HG03432 (cell line): ENCODE results near the gene ACTL10.
A peak's percentile ranks its signal among the peaks of the same experiment; 100 is the strongest.
"Not testable (repeated sequence)": the region's sequence is repeated elsewhere in the genome, so short reads cannot be mapped to it uniquely, and the experiment has no call there.

Experiments used
- ATAC-seq: cut with Tn5 transposase; IDR thresholded peaks from one replicate; pipeline ENCODE4 v1.9.1; 2021; ENCODE audit warnings: mild to moderate bottlenecking, moderate library complexity; ENCODE audit not compliant: unreplicated experiment

The ACTL10 gene

DNA sequence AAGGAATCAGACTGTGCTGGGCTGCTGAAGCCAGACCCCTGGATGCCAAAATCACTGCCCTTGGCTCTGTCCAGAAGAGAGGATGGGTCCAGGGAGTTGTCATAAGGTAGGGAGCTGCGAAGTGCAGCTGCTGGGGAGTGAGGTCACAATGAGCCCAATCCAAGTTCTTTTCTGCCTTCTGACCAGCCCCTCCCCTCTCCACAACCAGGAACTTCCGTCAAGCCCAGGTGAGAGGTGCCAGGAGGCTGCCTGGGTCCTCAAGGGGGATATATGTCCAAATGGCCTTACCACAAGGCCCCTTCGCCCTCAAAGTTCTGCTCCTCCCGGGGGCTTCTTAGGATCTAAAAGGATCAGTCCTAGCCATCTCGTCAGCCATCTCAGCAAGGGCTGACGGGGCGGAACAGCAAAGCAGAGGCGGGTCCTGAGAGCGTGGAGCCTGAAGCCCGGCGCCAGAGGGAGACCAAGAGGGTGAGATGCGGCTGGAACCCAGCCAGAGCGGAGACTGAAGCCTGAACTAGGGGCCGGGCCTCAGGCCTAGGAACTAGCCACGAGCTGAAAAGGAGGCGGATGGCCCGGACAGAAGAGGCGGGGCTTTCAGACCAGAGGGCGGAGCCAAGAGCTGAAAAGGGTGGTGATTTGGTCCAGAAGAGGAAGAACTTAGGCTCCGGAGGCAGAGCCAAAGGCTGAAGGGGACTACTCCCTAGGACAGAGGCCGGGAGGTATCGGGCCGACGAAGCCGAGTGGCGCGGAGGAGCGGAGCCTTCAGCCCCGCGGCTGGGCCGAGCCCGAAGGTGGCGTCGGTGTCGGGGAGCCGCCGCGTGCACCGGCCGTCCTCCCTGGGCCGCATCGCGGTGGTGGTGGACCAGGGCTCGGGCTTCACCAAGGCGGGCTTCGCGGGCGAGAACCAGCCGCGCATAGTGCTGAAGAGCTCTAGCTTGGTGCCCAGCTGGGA is at the start of gene ACTL10:
Gene ACTL10 (plus strand): TSS at position 651 of the 952 bp plus-strand sequence. CDS start 555 bp downstream, outside the sequence.
- peak; percentile 64 for ATAC-seq

DNA sequence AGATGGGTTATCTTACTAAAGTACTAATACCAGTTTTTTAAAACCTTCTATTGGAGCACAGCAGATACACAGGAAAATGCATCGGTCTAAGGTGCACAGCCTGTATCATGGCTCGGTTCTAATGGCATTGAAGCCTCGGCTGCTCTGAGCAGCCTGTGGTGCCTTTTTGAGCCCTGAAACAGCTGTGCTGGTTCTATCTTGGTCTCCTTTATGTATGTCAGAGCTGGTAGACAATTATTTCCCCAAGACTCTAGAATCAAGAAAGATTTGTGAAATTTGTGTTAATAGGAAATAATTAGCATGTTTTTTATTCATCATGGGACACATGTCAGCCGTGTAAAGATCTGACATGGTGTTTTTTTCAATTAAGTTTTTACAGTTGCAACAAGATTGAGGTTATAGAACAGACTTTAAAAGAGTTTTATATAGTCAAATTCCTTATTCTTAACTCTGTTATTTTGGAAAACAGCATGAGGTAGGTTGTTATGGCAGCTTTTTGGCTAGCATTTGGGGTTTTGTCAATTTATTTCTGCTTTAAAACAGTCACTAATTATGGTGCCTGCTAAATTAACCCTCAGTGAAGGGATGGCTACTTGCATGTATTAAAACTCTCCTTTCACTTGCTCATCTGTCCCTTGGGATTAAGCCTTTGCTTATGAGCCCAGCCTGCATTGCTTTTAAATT is 44.9 kb upstream of the ACTL10 start:
- no peak for ATAC-seq

GRCh38 chr20:33622705-33623365 is 43.9 kb upstream of the ACTL10 start:
- ATAC-seq: no peak

- no peak for ATAC-seq
These were observed 42.3 kb upstream of the ACTL10 start for GRCh38 chr20:33624399-33624798.

- no peak for ATAC-seq
These were observed 40.6 kb upstream of the ACTL10 start for GRCh38 chr20:33626190-33626589.

DNA sequence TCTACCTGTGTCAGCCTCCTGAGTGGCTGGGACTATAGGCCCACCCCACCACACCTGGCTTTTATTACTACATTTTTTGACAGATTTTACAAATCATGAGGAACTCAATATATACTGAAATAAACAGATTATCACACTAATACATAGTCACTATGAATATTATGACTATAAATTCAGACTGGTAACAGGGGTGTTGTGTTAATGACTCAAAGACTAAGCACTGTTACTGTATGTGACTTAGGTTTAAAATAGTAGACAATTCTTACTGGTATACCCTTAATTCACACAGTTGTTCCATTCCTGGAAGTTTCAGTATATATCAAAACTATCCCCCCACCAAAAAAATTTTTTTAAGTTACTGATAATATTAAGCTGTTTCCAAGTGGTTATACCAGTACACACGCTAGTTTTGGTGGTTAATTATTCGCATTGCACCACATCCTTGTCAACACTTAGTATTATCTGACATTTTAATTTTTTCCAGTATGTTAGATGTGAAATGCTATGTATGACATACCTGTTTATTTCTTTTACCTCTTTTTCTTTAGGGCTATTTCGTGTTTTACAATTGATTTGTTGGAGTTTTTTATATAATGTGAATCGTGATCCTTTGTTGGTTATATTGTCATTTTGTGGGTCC is 39.0 kb upstream of the ACTL10 start:
- no peak for ATAC-seq

DNA sequence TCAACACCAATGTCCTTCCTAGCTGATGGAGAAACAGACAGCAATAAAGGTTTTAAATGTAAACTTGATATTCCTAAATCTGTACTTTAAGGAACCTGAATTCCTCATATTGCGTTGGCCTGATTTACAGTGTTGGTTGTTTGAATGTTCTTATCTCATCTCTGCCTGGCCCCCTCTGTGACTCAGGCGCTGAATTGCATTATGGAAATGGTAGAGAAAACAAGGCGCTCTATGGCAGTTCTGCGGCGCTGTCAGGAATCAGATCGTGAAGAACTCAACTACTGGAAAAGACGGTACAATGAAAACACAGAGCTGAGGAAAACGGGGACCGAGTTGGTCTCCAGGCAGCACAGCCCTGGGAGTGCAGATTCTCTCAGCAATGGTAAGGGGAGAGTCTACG is 37.2 kb upstream of the ACTL10 start:
- ATAC-seq: no peak

DNA sequence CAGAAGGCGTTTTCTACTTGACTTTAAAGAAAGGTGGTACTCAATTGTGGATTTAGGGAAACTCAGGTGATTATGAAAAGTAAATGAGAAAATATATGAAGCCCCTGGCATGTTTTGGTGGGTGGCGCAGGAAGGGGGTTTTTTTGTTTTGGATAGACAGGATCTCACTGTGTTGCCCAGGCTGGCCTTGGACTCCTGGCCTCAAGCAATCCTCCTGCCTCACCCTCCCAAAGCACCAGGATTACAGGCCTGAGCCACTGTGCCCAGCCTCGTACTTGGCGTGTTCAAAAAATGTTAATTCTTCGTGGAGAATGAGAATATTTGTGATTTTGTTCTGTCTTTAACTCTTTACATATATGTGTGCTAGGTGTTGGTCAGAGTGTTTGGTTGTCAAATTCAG is 36.8 kb upstream of the ACTL10 start:
- no peak for ATAC-seq

DNA sequence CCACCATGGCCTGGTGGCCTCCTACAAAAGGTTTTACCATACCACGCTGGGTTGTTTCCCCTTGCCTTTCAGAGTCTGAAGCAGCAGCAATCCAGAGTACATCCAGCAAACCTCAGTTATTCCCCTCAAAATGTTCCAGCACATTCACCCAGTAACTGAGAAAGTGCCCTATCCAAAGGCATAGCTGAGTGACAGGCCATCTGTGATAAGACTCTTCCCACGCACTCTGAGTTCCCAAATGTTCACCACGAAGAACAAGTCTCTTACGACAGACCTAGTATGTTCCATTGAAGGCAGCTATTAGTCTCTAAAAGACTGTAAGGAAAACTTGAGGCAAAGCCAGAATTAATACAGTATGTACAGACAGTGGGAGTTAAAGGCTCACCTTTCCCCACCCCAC is 36.2 kb upstream of the ACTL10 start:
- no peak for ATAC-seq

DNA sequence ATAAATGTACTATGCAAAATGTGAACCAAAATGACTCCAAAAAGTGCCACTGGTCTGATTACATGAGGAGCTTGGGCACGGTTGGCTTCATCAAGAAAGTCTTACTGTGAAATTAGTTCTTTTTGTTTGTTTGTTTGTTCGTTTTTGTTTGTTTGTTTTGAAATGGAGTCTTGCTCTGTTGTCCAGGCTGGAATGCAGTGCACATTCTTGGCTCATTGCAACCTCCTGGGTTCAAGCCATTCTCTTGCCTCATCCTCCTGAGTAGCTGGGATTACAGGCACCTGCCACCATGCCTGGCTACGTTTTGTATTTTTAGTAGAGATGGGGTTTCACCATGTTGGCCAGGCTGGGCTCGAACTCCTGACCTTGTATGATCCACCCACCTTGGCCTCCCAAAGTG is 34.8 kb upstream of the ACTL10 start:
- not testable (repeated sequence) for ATAC-seq

DNA sequence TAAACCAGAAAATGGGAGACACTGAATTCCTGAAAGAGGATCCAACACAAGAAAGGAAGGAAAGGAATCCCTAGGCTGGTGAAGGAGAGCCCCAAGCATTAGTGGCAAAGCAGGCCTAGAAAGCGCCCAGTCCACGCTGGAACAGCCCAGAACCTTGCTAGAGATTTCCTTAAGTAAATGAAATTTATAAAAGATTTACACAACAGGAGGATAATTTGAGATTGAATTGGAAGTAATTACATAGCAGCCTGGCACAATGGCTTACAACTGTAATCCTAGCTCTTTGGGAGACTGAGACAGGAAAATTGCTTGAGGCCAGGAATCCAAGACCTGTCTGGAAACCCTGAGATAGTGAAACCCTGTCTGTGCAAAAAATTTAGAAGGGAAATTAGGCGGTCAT is 31.4 kb upstream of the ACTL10 start:
- ATAC-seq: no peak

GRCh38 chr20:33636776-33637175 is 30.0 kb upstream of the ACTL10 start:
- no peak for ATAC-seq

DNA sequence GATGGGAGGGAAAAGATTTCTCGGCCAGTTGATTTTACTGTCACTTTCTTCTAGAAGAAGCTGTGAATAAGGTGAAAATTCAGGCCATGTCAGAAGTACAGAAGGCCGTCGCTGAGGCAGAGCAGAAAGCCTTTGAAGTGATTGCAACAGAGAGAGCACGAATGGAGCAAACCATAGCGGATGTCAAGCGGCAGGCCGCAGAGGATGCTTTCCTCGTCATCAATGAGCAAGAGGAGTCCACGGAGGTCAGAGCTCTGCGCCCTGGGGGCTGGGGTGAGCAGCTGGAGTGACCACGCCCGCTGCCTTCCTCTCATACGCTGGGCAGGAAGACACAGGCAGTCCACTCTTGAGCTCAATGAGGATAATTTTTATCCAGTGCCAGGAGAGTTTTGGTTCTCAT is 26.5 kb upstream of the ACTL10 start:
- no peak for ATAC-seq

- ATAC-seq: no peak
These were observed 22.3 kb upstream of the ACTL10 start for GRCh38 chr20:33644313-33645071.

- ATAC-seq: no peak
These were observed 21.7 kb upstream of the ACTL10 start for GRCh38 chr20:33645072-33645358.

DNA sequence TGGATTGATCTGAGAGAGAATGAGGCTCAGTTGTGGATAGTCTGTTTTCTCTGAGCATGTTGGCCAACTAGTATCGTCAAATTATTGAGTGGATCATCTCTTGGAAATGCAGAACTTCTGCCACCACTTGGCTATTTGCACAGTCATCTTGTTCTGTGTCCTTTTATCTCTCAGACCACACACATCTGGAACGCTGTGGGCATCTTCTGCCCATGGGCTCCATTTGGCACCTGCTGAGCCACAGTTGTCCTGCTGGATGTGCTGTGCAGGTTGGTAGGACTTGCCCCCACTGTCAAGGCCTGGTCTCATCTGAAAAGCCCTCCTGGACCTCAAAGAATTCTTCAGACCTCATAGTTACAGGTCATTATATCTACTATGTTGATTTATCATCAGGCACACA is 21.3 kb upstream of the ACTL10 start:
- no peak for ATAC-seq

DNA sequence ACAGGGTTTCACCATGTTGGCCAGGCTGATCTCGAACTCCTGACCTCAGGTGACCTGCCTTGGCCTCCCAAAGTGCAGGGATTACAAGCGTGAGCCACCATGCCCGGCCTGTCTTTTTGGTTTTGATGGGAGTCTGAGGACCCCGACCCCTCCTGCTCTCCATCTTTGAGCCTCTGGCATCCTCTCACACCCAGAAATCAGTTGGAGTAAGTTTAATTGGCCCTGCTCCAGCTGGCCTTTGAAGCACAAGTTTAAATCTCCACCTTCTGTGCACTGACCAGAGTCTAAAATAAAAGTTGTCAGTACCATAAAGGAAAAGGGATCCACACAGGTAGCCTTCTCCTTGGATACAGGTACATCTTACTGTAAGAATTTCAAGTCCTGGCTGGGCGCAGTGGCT is 20.6 kb upstream of the ACTL10 start:
- ATAC-seq: no peak

DNA sequence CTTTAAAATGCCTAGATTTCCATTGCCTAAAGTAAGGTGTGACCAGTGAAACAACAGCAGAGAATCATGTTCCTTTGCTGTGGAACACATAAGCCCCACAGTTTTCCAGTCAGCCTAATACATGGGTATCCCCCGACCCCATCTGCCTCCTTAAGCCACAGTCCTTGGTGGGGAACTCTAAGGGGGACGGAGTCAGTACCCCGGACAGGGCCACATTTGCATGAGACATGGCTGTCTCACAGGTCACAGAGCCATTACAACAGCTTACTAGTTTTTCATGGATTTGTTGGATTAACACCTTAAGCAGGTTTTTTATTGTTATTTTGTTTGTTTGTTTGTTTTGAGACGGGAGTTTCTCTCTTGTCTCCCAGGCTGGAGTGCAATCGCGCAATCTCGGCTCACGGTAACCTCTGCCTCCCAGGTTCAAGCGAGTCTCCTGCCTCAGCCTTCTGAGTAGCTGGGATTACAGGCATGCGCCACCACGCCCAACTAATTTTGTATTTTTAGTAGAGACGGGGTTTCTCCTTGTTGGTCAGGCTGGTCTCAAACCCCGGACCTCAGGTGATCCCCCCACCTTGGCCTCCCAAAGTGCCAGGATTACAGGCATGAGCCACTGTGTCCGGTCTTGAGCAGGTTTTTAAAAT is 19.7 kb upstream of the ACTL10 start:
- not testable (repeated sequence) for ATAC-seq

GRCh38 chr20:33647603-33648395 is 18.9 kb upstream of the ACTL10 start:
- ATAC-seq: peak; percentile 70
